Ishikawa (cell line): ENCODE data around the gene PIR.

Source experiments
- CEBPB ChIP-seq: IDR thresholded peaks from 2 replicates; pipeline ENCODE4 v1.6.1; 2012
- CREB1 ChIP-seq: IDR thresholded peaks from 2 replicates; pipeline ENCODE4 v1.6.1; 2012; ENCODE audit warnings: low read depth
- EGR1 ChIP-seq: IDR thresholded peaks from 2 replicates; pipeline ENCODE4 v1.6.1; 2012
- EP300 ChIP-seq: IDR thresholded peaks from 2 replicates; pipeline ENCODE4 v1.6.1; 2012; ENCODE audit warnings: borderline replicate concordance
- FOXM1 ChIP-seq: IDR thresholded peaks from 2 replicates; pipeline ENCODE4 v1.6.1; 2012; ENCODE audit warnings: low read depth, borderline replicate concordance
- NFIC ChIP-seq: IDR thresholded peaks from 2 replicates; pipeline ENCODE4 v1.6.1; 2012
- RAD21 ChIP-seq: IDR thresholded peaks from 2 replicates; pipeline ENCODE4 v1.6.1; 2012; ENCODE audit warnings: low read depth
- REST ChIP-seq: IDR thresholded peaks from 2 replicates; pipeline ENCODE4 v1.6.1; 2012; ENCODE audit warnings: low read depth, mild to moderate bottlenecking
- TAF1 ChIP-seq: IDR thresholded peaks from 2 replicates; pipeline ENCODE4 v1.6.1; 2012; ENCODE audit warnings: low read depth, mild to moderate bottlenecking
- TCF12 ChIP-seq: IDR thresholded peaks from 2 replicates; pipeline ENCODE4 v1.6.1; 2012; ENCODE audit warnings: low read depth
- TEAD4 ChIP-seq: IDR thresholded peaks from 2 replicates; pipeline ENCODE4 v1.6.1; 2012
- USF1 ChIP-seq: IDR thresholded peaks from 2 replicates; pipeline ENCODE4 v1.6.1; 2012
- YY1 ChIP-seq: IDR thresholded peaks from 2 replicates; pipeline ENCODE4 v1.6.1; 2012; ENCODE audit warnings: low read depth
- ZBTB7A ChIP-seq: IDR thresholded peaks from 2 replicates; pipeline ENCODE4 v1.6.1; 2012; ENCODE audit warnings: low read depth
- TF ChIP-seq, protein P1 (sequence below): IDR thresholded peaks from 2 replicates; pipeline ENCODE4 v1.6.1; 2012

The PIR gene

DNA sequence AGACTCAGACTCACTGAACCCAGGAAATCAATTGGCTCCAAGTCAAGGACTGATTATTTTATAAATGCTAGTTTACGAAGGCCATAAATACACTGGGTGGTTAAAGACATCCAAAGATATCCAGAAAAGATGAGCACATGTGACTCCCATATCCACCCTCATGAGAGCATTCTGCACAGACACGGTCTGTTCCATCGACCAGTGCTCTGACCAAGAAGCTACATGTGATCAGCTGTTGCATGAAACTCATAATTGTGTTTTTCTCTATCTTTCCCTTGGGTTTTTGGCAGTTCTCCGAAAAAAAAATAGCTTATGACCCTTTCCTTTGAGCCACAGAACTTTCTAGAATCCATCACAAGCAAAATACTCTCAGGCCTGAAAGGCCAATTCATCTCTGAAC lies 2.7 kb upstream of the PIR start:
- TF ChIP-seq RAD21 (no peak), CREB1 (no peak), YY1 (no peak), EGR1 (no peak), ZBTB7A (no peak)

- TF ChIP-seq NFIC (no peak), CEBPB (no peak), TEAD4 (no peak), EP300 (no peak), TCF12 (no peak), RAD21 (no peak), FOXM1 (no peak), USF1 (no peak), ZBTB7A (no peak), TAF1 (no peak), REST (no peak)
- TF ChIP-seq, protein P1, sequence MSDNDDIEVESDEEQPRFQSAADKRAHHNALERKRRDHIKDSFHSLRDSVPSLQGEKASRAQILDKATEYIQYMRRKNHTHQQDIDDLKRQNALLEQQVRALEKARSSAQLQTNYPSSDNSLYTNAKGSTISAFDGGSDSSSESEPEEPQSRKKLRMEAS, result no peak
These were observed 664 bp downstream of the PIR start for GRCh38 chrX:15492469-15492868.

GRCh38 chrX:15483891-15484290 lies 9.2 kb downstream of the PIR start:
- TF ChIP-seq EGR1 (no peak), TAF1 (no peak), CREB1 (no peak)
- TF ChIP-seq, protein P1, result no peak

DNA sequence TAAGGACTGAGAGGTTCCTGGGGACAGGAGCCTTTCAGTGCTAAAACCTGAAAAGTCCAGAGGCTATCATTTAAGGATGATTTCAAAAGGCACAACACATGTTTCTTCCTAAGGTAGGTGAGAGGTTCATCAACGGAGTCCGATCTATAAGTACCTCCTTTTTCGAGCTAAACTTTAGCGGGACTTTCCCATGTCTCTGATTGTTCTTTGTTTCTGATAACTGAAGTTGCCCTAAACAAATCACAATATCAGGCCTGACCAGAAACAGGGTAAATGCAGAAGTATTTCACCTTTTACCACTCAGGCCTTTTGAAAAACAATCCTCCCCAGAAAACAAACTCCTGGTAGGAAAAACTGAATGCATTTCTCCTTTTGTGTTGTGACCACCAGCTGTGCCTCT lies 17.6 kb downstream of the PIR start:
- TF ChIP-seq REST (no peak), USF1 (no peak), YY1 (no peak), EGR1 (no peak), ZBTB7A (no peak), RAD21 (no peak), CREB1 (no peak), EP300 (no peak), TAF1 (no peak), FOXM1 (no peak), NFIC (no peak), TCF12 (no peak)
- TF ChIP-seq, protein P1, result no peak

- no peak for TF ChIP-seq EP300
- no peak for TF ChIP-seq FOXM1
- TF ChIP-seq CREB1, result no peak
These were observed 18.1 kb downstream of the PIR start for GRCh38 chrX:15475021-15475420.

- no peak for TF ChIP-seq ZBTB7A
- no peak for TF ChIP-seq YY1
- no peak for TF ChIP-seq USF1
- TF ChIP-seq EP300, result no peak
- no peak for TF ChIP-seq TCF12
- no peak for TF ChIP-seq NFIC
- no peak for TF ChIP-seq FOXM1
- TF ChIP-seq TAF1, result no peak
- no peak for TF ChIP-seq CEBPB
- TF ChIP-seq REST, result no peak
- TF ChIP-seq, protein P1, result no peak
- no peak for TF ChIP-seq CREB1
- no peak for TF ChIP-seq TEAD4
- TF ChIP-seq RAD21, result no peak
These were observed 19.1 kb downstream of the PIR start for GRCh38 chrX:15474028-15474427.
